Measurements from ENCODE around the gene SUPV3L1. TPM values are rescaled to one million over a fixed set of nuclear protein-coding genes. Genes with fewer than 3 reads are reported as not detected.

Gene SUPV3L1
- total and polyA plus RNA-seq, 11 donors, result 24.7 to 80.3 (median 34.9) TPM

DNA sequence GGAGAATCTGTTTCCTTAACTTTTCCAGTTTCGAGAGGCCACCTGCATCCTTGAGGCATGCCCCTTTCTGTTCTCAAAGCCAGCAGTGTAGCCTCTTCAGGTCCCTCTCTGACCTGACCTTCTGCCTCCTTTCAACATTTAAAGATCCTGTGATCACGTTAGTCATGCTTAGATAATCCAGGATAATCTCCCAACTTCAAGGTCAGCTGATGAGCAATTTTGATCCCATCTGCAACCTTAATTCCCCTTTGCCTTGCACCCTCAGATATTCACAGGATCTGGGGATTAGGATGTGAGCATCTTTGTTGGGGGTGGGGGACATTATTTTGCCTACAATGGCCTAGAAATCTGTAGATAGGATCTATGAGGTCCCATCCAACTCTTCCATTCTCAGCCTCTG lies 48.1 kb downstream of the SUPV3L1 start:
- TF ChIP-seq POLR2A (IDR thresholded peaks at IDR 0.05), result no peak
- Histone ChIP-seq H3K27me3 (no peaks in the 10 kb centered on the region), H3K4me1 (peaks cover 0 to 35% (median 0%) of the 10 kb centered on the region in 12 donors), H3K9me3 (no peaks in the 10 kb centered on the region), H3K4me3 (no peak overlapping the region), H3K27ac (no peak overlapping the region), H3K36me3 (no peaks in the 10 kb centered on the region)
- intact Hi-C loops (cut with DNase I), result no loop called here
- DNase-seq (no peak), ATAC-seq (no peak)
- 88 to 92% (median 88%) methylated on average over 2 of the region's 2 CpGs for WGBS, 4 donors

DNA sequence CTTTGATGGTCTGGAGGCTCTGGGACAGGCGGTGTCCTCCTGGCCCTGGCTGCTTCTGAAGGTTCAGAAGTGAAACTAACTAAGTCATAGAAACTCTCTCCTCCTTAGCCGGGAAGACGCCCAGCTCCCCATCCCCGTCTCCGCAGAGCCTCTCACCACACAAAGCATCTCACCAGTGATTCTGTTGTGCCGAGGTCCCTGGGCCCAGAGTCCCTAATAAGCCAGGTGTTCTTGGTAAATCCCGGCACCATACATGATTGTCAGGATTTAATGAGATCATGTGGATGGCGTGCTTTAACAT lies 49.5 kb downstream of the SUPV3L1 start:
- ATAC-seq (no peak), DNase-seq (no peak)
- 69 to 76% (median 74%) methylated on average over 8 of the region's 8 CpGs for WGBS, 4 donors
- Histone ChIP-seq H3K27me3 (no peaks in the 10 kb centered on the region), H3K36me3 (no peaks in the 10 kb centered on the region), H3K4me1 (peaks cover 0 to 31% (median 0%) of the 10 kb centered on the region in 12 donors), H3K4me3 (peak overlapping the region in 1 of 12 donors; percentile 42), H3K9me3 (no peaks in the 10 kb centered on the region), H3K27ac (peak overlapping the region in 1 of 12 donors; percentile 76)
- intact Hi-C loops (cut with DNase I), result no loop called here
- TF ChIP-seq POLR2A (IDR thresholded peaks at IDR 0.05), result no peak
- TF ChIP-seq, protein P1, sequence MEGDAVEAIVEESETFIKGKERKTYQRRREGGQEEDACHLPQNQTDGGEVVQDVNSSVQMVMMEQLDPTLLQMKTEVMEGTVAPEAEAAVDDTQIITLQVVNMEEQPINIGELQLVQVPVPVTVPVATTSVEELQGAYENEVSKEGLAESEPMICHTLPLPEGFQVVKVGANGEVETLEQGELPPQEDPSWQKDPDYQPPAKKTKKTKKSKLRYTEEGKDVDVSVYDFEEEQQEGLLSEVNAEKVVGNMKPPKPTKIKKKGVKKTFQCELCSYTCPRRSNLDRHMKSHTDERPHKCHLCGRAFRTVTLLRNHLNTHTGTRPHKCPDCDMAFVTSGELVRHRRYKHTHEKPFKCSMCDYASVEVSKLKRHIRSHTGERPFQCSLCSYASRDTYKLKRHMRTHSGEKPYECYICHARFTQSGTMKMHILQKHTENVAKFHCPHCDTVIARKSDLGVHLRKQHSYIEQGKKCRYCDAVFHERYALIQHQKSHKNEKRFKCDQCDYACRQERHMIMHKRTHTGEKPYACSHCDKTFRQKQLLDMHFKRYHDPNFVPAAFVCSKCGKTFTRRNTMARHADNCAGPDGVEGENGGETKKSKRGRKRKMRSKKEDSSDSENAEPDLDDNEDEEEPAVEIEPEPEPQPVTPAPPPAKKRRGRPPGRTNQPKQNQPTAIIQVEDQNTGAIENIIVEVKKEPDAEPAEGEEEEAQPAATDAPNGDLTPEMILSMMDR (IDR thresholded peaks at IDR 0.05), result no peak

DNA sequence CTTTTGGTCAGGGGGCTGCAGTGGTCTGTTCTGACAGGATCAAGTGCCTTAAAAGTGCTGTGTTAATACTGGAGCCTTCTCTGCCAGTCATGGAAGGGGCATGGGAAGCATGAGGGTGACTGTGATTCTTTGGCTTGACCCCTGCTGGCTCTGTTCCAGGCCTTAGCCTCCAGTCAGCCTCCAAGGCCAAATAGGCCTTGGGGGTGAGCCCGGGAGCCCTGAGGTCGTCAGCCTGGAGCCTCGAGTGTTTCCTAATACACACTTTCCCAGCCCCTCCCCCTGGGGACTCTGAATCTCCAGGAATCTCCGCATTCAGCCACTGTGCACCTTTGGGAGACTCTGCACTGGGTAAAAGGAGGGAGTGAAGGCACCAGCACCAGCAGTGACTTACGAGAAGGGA lies 50.1 kb downstream of the SUPV3L1 start:
- Histone ChIP-seq H3K27me3 (no peaks in the 10 kb centered on the region), H3K36me3 (no peaks in the 10 kb centered on the region), H3K27ac (peak overlapping the region in 1 of 12 donors; percentile 76), H3K4me3 (no peak overlapping the region), H3K9me3 (no peaks in the 10 kb centered on the region), H3K4me1 (peaks cover 0 to 25% (median 0%) of the 10 kb centered on the region in 12 donors)
- TF ChIP-seq POLR2A (IDR thresholded peaks at IDR 0.05), result no peak
- TF ChIP-seq, protein P1 (IDR thresholded peaks at IDR 0.05), result no peak
- 58 to 78% (median 67%) methylated on average over 5 of the region's 5 CpGs for WGBS, 4 donors
- no peak for ATAC-seq
- intact Hi-C loops (cut with DNase I), result loop anchor here in 6 of 10 donors (10.0 kb wide), 2 partner anchors 275 to 405 kb away; partner anchors contain the start of gene FAM241B (in 2 of the 6)
- DNase-seq, result no peak

DNA sequence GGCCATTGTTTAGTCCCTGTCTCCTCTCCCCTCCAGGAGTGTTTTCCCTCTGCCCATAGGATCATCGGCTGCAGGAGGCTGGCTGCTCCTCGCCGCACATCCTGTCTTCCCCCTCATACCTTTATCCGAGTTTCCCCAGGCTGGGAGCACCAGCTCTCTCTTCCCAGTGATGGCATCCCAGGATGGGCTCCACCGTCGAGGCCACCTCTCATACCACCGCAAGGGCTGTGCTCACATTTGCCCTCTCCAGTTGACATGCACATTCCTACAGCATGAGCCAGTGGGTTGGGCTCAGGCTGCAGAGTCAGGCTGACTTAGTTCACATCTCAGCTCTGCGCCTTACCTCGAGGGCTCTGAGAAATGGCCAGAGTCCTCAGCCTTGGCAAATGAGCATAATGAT lies 52.2 kb downstream of the SUPV3L1 start:
- H3K36me3 ChIP-seq, result no peaks in the 10 kb centered on the region
- TF ChIP-seq, protein P1 (IDR thresholded peaks at IDR 0.05), result no peak
- no peak for TF ChIP-seq POLR2A (IDR thresholded peaks at IDR 0.05)
- ATAC-seq (no peak), DNase-seq (no peak)
- H3K4me1 ChIP-seq, result peaks cover 0 to 19% (median 0%) of the 10 kb centered on the region in 12 donors
- no peak overlapping the region for H3K4me3 ChIP-seq
- H3K27me3 ChIP-seq, result no peaks in the 10 kb centered on the region
- intact Hi-C loops (cut with DNase I), result loop anchor here in 6 of 10 donors (10.0 kb wide), 2 partner anchors 273 to 403 kb away; partner anchors contain the start of gene FAM241B (in 2 of the 6)
- WGBS, 4 donors, result 71 to 84% (median 76%) methylated on average over 9 of the region's 9 CpGs
- no peaks in the 10 kb centered on the region for H3K9me3 ChIP-seq
- no peak overlapping the region for H3K27ac ChIP-seq
